WTC11 (cell line): ENCODE data around the gene NEK11. TPM values are rescaled to one million over a fixed set of nuclear protein-coding genes. Genes with fewer than 3 reads are reported as not detected.

Experiments used
- ATAC-seq: fragments of 200-7000 bp; cut with Tn5 transposase; 2 replicates; pipeline ENCODE4 v1.10.0; 2021; ENCODE audit warnings: mild to moderate bottlenecking, moderate library complexity
- CTCF ChIA-PET: fragments of 300-600 bp; sonication (Branson Sonifier 250); formaldehyde crosslinking; loops from one replicate; lab custom pipeline; 2021; ENCODE audit warnings: antibody characterized with exemption; lab: Charles Lee
- POLR2A ChIA-PET: fragments of 350-600 bp; sonication (Branson Sonifier 250); formaldehyde crosslinking; loops from one replicate; lab custom pipeline; 2021; ENCODE audit warnings: antibody characterized with exemption; lab: Charles Lee
- DNase-seq: peaks from one replicate; pipeline ENCODE4 v3.0.0; 2021; ENCODE audit warnings: low spot score
- H3K27ac Mint-ChIP-seq: 2 replicates; pipeline ENCODE4 v1.8.0; 2021; ENCODE audit warnings: mixed read lengths
- H3K27me3 Mint-ChIP-seq: 2 replicates; pipeline ENCODE4 v1.8.0; 2021; ENCODE audit warnings: low read depth, mild to moderate bottlenecking, moderate library complexity, mixed read lengths
- H3K36me3 Mint-ChIP-seq: 2 replicates; pipeline ENCODE4 v1.8.0; 2021; ENCODE audit warnings: mixed read lengths
- H3K4me1 Mint-ChIP-seq: 2 replicates; pipeline ENCODE4 v1.8.0; 2022; ENCODE audit warnings: mixed read lengths
- H3K4me3 Mint-ChIP-seq: 2 replicates; pipeline ENCODE4 v1.8.0; 2021; ENCODE audit warnings: mild to moderate bottlenecking, moderate library complexity, mixed read lengths
- H3K9me3 Mint-ChIP-seq: 2 replicates; pipeline ENCODE4 v1.8.0; 2021; ENCODE audit warnings: mixed read lengths
- CREB1 ChIP-seq: sonication (generic); formaldehyde crosslinking; IDR thresholded peaks from 2 replicates; pipeline ENCODE4 v1.8.0; 2023; ENCODE audit warnings: mild to moderate bottlenecking, missing genetic modification reagents
- CREM ChIP-seq: sonication (generic); formaldehyde crosslinking; IDR thresholded peaks from 2 replicates; pipeline ENCODE4 v1.8.1; 2022; ENCODE audit warnings: mild to moderate bottlenecking, missing genetic modification reagents, moderate library complexity
- ELF4 ChIP-seq: sonication (generic); formaldehyde crosslinking; IDR thresholded peaks from 2 replicates; pipeline ENCODE4 v1.8.1; 2022; ENCODE audit warnings: low read depth, mild to moderate bottlenecking, moderate library complexity, missing genetic modification reagents
- ETV6 ChIP-seq: sonication (generic); formaldehyde crosslinking; IDR thresholded peaks from 2 replicates; pipeline ENCODE4 v1.8.1; 2022; ENCODE audit warnings: mild to moderate bottlenecking, missing genetic modification reagents
- FOXP1 ChIP-seq: sonication (generic); formaldehyde crosslinking; IDR thresholded peaks from 2 replicates; pipeline ENCODE4 v1.8.0; 2022; ENCODE audit warnings: missing genetic modification reagents, mild to moderate bottlenecking, moderate library complexity, borderline replicate concordance
- GRHL2 ChIP-seq: fragments of 250-450 bp; sonication (Bioruptor Pico); IDR thresholded peaks from 2 replicates; pipeline ENCODE4 v1.8.0; 2022; ENCODE audit warnings: mild to moderate bottlenecking, moderate library complexity; ENCODE audit not compliant: insufficient replicate concordance, severe bottlenecking
- GTF2I ChIP-seq: fragments of 250-450 bp; sonication (Bioruptor Pico); conservative IDR thresholded peaks from 2 replicates; pipeline ENCODE4 v1.4.0; 2021; ENCODE audit warnings: mild to moderate bottlenecking
- JAZF1 ChIP-seq: fragments of 250-450 bp; sonication (Bioruptor Pico); IDR thresholded peaks from 2 replicates; pipeline ENCODE4 v1.9.0; 2021; ENCODE audit warnings: moderate library complexity, mild to moderate bottlenecking, inconsistent platforms
- KAT7 ChIP-seq: sonication (generic); formaldehyde crosslinking; IDR thresholded peaks from 2 replicates; pipeline ENCODE4 v1.8.1; 2023; ENCODE audit warnings: missing genetic modification reagents, mild to moderate bottlenecking, borderline replicate concordance
- NFE2L1 ChIP-seq: sonication (generic); formaldehyde crosslinking; IDR thresholded peaks from 2 replicates; pipeline ENCODE4 v1.8.1; 2023; ENCODE audit warnings: missing genetic modification reagents
- NR3C1 ChIP-seq: sonication (generic); formaldehyde crosslinking; conservative IDR thresholded peaks from 2 replicates; pipeline ENCODE4 v1.8.1; 2023; ENCODE audit warnings: low read depth, mild to moderate bottlenecking, missing genetic modification reagents
- SMAD4 ChIP-seq: sonication (generic); formaldehyde crosslinking; IDR thresholded peaks from 2 replicates; pipeline ENCODE4 v1.8.0; 2022; ENCODE audit warnings: mild to moderate bottlenecking, missing genetic modification reagents
- ZBTB21 ChIP-seq: sonication (generic); formaldehyde crosslinking; IDR thresholded peaks from 2 replicates; pipeline ENCODE4 v1.8.1; 2023; ENCODE audit warnings: mild to moderate bottlenecking, missing genetic modification reagents, borderline replicate concordance
- ZNF317 ChIP-seq: sonication (generic); formaldehyde crosslinking; IDR thresholded peaks from 2 replicates; pipeline ENCODE4 v1.8.1; 2023; ENCODE audit warnings: low read depth, mild to moderate bottlenecking, moderate library complexity, missing genetic modification reagents, borderline replicate concordance
- ZNF416 ChIP-seq: fragments of 250-450 bp; sonication (Bioruptor Pico); IDR thresholded peaks from 2 replicates; pipeline ENCODE4 v1.9.0; 2021; ENCODE audit warnings: mild to moderate bottlenecking, inconsistent platforms
- total RNA-seq: library from RNA; stranded (reverse); gene quantifications from 3 replicates; pipeline ENCODE4 v1.2.3, GENCODE V29; 2021
- TF ChIP-seq, protein P1 (sequence below): sonication (generic); formaldehyde crosslinking; IDR thresholded peaks from 2 replicates; pipeline ENCODE4 v1.8.0; 2022; ENCODE audit warnings: mild to moderate bottlenecking, missing genetic modification reagents
- TF ChIP-seq, protein P2 (sequence below): sonication (generic); formaldehyde crosslinking; IDR thresholded peaks from 2 replicates; pipeline ENCODE4 v1.8.1; 2023; ENCODE audit warnings: mild to moderate bottlenecking, missing genetic modification reagents
- TF ChIP-seq, protein P3 (sequence below): sonication (generic); formaldehyde crosslinking; IDR thresholded peaks from 2 replicates; pipeline ENCODE4 v1.8.1; 2023; ENCODE audit warnings: mild to moderate bottlenecking, missing genetic modification reagents, moderate library complexity
- TF ChIP-seq, protein P4 (sequence below): sonication (generic); formaldehyde crosslinking; IDR thresholded peaks from 2 replicates; pipeline ENCODE4 v1.8.0; 2023; ENCODE audit warnings: mild to moderate bottlenecking, missing genetic modification reagents
- TF ChIP-seq, protein P5 (sequence below): fragments of 250-450 bp; sonication (Bioruptor Pico); IDR thresholded peaks from 2 replicates; pipeline ENCODE4 v1.9.0; 2021; ENCODE audit warnings: mild to moderate bottlenecking, borderline replicate concordance
- TF ChIP-seq, protein P6 (sequence below): sonication (generic); formaldehyde crosslinking; IDR thresholded peaks from 2 replicates; pipeline ENCODE4 v1.8.0; 2022; ENCODE audit warnings: missing genetic modification reagents

Gene NEK11
- total RNA-seq, 1 experiment from 2014 or later: 1.6 TPM

DNA sequence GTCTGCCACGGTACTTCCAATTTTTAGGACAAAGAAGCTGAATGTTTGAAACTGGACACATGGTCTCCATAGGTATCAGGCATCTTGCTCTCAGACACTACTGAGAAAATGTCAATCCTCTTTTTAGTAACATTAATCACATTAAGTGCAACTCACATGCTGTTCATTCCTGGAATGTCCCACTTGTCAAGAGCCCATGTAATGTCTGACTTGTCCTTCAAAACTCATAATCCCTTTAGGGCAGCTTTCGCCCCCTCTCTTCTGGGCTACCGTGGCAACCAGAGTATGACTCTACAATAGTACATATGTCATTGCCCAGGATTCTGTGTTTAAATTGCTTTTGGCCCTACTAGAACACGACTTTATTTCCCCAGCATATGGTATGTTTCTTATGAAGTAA, 367.2 kb downstream of the NEK11 start:
- POLR2A ChIA-PET: no interaction called here
- H3K36me3 Mint-ChIP-seq: no peaks in the 10 kb centered on the region
- H3K4me1 Mint-ChIP-seq: no peaks in the 10 kb centered on the region
- DNase-seq: no peak
- TF ChIP-seq ETV6 (CRISPR knock-in tag) (no peak), JAZF1 (CRISPR knock-in tag) (no peak), GTF2I (CRISPR knock-in tag) (no peak), FOXP1 (no peak), ELF4 (CRISPR knock-in tag) (no peak), KAT7 (CRISPR knock-in tag) (no peak), ZNF317 (CRISPR knock-in tag) (no peak), GRHL2 (CRISPR knock-in tag) (no peak), CREM (CRISPR knock-in tag) (no peak), SMAD4 (CRISPR knock-in tag) (no peak), CREB1 (CRISPR knock-in tag) (no peak), NFE2L1 (CRISPR knock-in tag) (no peak)
- TF ChIP-seq, protein P1, sequence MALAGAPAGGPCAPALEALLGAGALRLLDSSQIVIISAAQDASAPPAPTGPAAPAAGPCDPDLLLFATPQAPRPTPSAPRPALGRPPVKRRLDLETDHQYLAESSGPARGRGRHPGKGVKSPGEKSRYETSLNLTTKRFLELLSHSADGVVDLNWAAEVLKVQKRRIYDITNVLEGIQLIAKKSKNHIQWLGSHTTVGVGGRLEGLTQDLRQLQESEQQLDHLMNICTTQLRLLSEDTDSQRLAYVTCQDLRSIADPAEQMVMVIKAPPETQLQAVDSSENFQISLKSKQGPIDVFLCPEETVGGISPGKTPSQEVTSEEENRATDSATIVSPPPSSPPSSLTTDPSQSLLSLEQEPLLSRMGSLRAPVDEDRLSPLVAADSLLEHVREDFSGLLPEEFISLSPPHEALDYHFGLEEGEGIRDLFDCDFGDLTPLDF (CRISPR knock-in tag): no peak
- TF ChIP-seq, protein P2, sequence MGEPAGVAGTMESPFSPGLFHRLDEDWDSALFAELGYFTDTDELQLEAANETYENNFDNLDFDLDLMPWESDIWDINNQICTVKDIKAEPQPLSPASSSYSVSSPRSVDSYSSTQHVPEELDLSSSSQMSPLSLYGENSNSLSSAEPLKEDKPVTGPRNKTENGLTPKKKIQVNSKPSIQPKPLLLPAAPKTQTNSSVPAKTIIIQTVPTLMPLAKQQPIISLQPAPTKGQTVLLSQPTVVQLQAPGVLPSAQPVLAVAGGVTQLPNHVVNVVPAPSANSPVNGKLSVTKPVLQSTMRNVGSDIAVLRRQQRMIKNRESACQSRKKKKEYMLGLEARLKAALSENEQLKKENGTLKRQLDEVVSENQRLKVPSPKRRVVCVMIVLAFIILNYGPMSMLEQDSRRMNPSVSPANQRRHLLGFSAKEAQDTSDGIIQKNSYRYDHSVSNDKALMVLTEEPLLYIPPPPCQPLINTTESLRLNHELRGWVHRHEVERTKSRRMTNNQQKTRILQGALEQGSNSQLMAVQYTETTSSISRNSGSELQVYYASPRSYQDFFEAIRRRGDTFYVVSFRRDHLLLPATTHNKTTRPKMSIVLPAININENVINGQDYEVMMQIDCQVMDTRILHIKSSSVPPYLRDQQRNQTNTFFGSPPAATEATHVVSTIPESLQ: no peak
- TF ChIP-seq, protein P3, sequence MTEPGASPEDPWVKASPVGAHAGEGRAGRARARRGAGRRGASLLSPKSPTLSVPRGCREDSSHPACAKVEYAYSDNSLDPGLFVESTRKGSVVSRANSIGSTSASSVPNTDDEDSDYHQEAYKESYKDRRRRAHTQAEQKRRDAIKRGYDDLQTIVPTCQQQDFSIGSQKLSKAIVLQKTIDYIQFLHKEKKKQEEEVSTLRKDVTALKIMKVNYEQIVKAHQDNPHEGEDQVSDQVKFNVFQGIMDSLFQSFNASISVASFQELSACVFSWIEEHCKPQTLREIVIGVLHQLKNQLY (CRISPR knock-in tag): no peak
- TF ChIP-seq, protein P4, sequence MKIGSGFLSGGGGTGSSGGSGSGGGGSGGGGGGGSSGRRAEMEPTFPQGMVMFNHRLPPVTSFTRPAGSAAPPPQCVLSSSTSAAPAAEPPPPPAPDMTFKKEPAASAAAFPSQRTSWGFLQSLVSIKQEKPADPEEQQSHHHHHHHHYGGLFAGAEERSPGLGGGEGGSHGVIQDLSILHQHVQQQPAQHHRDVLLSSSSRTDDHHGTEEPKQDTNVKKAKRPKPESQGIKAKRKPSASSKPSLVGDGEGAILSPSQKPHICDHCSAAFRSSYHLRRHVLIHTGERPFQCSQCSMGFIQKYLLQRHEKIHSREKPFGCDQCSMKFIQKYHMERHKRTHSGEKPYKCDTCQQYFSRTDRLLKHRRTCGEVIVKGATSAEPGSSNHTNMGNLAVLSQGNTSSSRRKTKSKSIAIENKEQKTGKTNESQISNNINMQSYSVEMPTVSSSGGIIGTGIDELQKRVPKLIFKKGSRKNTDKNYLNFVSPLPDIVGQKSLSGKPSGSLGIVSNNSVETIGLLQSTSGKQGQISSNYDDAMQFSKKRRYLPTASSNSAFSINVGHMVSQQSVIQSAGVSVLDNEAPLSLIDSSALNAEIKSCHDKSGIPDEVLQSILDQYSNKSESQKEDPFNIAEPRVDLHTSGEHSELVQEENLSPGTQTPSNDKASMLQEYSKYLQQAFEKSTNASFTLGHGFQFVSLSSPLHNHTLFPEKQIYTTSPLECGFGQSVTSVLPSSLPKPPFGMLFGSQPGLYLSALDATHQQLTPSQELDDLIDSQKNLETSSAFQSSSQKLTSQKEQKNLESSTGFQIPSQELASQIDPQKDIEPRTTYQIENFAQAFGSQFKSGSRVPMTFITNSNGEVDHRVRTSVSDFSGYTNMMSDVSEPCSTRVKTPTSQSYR: no peak
- CTCF ChIA-PET: no interaction called here
- H3K4me3 Mint-ChIP-seq: no peak overlapping the region
- no peak for ATAC-seq
- no peaks in the 10 kb centered on the region for H3K27me3 Mint-ChIP-seq
- peaks cover 12% of the 10 kb centered on the region for H3K9me3 Mint-ChIP-seq
- no peak overlapping the region for H3K27ac Mint-ChIP-seq

DNA sequence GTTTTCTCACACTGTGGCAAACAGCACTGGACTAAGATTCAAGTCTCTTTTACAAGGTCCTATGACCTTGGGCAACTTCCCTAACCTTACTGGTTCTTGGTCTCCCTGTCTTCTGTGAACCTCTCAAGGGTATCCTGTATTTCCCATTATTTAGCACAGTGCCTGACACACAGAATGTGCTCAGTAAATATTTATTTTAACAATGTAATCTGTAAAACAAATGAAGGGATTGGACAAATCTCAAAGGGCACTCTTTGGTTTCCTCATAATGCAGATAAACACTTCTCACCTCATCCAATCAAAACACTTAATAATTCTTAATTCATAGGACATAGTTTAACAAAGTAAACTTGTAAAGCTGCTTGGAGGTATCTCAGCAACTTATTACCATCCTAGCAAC, 367.7 kb downstream of the NEK11 start:
- Mint-ChIP-seq H3K27me3 (no peaks in the 10 kb centered on the region), H3K4me1 (no peaks in the 10 kb centered on the region), H3K9me3 (peaks cover 12% of the 10 kb centered on the region), H3K36me3 (no peaks in the 10 kb centered on the region), H3K27ac (no peak overlapping the region), H3K4me3 (no peak overlapping the region)
- POLR2A ChIA-PET: no interaction called here
- DNase-seq (no peak), ATAC-seq (no peak)
- CTCF ChIA-PET: no interaction called here
- no peak for TF ChIP-seq ZNF416 (CRISPR knock-in tag)
- no peak for TF ChIP-seq NR3C1 (CRISPR knock-in tag)
- no peak for TF ChIP-seq ZNF317 (CRISPR knock-in tag)
- TF ChIP-seq, protein P5, sequence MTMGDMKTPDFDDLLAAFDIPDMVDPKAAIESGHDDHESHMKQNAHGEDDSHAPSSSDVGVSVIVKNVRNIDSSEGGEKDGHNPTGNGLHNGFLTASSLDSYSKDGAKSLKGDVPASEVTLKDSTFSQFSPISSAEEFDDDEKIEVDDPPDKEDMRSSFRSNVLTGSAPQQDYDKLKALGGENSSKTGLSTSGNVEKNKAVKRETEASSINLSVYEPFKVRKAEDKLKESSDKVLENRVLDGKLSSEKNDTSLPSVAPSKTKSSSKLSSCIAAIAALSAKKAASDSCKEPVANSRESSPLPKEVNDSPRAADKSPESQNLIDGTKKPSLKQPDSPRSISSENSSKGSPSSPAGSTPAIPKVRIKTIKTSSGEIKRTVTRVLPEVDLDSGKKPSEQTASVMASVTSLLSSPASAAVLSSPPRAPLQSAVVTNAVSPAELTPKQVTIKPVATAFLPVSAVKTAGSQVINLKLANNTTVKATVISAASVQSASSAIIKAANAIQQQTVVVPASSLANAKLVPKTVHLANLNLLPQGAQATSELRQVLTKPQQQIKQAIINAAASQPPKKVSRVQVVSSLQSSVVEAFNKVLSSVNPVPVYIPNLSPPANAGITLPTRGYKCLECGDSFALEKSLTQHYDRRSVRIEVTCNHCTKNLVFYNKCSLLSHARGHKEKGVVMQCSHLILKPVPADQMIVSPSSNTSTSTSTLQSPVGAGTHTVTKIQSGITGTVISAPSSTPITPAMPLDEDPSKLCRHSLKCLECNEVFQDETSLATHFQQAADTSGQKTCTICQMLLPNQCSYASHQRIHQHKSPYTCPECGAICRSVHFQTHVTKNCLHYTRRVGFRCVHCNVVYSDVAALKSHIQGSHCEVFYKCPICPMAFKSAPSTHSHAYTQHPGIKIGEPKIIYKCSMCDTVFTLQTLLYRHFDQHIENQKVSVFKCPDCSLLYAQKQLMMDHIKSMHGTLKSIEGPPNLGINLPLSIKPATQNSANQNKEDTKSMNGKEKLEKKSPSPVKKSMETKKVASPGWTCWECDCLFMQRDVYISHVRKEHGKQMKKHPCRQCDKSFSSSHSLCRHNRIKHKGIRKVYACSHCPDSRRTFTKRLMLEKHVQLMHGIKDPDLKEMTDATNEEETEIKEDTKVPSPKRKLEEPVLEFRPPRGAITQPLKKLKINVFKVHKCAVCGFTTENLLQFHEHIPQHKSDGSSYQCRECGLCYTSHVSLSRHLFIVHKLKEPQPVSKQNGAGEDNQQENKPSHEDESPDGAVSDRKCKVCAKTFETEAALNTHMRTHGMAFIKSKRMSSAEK: no peak
- TF ChIP-seq, protein P6, sequence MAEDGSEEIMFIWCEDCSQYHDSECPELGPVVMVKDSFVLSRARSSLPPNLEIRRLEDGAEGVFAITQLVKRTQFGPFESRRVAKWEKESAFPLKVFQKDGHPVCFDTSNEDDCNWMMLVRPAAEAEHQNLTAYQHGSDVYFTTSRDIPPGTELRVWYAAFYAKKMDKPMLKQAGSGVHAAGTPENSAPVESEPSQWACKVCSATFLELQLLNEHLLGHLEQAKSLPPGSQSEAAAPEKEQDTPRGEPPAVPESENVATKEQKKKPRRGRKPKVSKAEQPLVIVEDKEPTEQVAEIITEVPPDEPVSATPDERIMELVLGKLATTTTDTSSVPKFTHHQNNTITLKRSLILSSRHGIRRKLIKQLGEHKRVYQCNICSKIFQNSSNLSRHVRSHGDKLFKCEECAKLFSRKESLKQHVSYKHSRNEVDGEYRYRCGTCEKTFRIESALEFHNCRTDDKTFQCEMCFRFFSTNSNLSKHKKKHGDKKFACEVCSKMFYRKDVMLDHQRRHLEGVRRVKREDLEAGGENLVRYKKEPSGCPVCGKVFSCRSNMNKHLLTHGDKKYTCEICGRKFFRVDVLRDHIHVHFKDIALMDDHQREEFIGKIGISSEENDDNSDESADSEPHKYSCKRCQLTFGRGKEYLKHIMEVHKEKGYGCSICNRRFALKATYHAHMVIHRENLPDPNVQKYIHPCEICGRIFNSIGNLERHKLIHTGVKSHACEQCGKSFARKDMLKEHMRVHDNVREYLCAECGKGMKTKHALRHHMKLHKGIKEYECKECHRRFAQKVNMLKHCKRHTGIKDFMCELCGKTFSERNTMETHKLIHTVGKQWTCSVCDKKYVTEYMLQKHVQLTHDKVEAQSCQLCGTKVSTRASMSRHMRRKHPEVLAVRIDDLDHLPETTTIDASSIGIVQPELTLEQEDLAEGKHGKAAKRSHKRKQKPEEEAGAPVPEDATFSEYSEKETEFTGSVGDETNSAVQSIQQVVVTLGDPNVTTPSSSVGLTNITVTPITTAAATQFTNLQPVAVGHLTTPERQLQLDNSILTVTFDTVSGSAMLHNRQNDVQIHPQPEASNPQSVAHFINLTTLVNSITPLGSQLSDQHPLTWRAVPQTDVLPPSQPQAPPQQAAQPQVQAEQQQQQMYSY (CRISPR knock-in tag): no peak
- no peak for TF ChIP-seq ZBTB21 (CRISPR knock-in tag)
